ENCODE data around the gene TBX3. TPM values are rescaled to one million over a fixed set of nuclear protein-coding genes. Genes with fewer than 3 reads are reported as not detected.

TBX3 gene
- polyA plus RNA-seq, 3 donors from 2014 or later = not detected

- no peak for DNase-seq
- Mint-ChIP-seq H3K36me3 (peaks cover 0 to 3% (median 0%) of the 10 kb centered on the region in 3 donors), H3K9me3 (peaks cover 0 to 10% (median 1%) of the 10 kb centered on the region in 6 donors), H3K27ac (no peak overlapping the region), H3K4me1 (no peaks in the 10 kb centered on the region), H3K27me3 (ENCODE audit: low read depth in 3 of 3) (peaks cover 16 to 36% (median 27%) of the 10 kb centered on the region in 3 donors), H3K4me3 (no peak overlapping the region)
These were observed 10.7 kb downstream of the TBX3 start for GRCh38 chr12:114673169-114673833.

DNA sequence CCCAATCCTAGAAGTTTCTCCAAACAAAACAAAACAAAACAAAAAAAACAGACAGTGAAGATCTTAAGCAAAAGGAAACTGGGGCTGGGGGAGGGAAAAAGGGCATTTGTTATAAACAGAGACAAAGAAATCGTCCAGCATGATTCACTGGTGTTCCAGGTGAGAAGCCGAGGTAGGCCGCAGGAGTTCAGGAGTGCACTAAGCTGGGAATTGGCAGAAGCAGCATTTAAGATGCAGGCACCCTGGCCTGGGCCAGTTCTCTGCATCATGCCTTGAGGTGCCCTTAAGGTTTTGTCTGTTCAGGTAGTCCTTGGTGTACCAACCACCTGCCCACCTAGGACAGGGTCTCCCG, 11.2 kb downstream of the TBX3 start:
- peaks cover 0 to 3% (median 0%) of the 10 kb centered on the region in 3 donors for H3K36me3 Mint-ChIP-seq
- peaks cover 21 to 41% (median 27%) of the 10 kb centered on the region in 3 donors for H3K27me3 Mint-ChIP-seq (ENCODE audit: low read depth in 3 of 3)
- H3K4me3 Mint-ChIP-seq = no peak overlapping the region

DNA sequence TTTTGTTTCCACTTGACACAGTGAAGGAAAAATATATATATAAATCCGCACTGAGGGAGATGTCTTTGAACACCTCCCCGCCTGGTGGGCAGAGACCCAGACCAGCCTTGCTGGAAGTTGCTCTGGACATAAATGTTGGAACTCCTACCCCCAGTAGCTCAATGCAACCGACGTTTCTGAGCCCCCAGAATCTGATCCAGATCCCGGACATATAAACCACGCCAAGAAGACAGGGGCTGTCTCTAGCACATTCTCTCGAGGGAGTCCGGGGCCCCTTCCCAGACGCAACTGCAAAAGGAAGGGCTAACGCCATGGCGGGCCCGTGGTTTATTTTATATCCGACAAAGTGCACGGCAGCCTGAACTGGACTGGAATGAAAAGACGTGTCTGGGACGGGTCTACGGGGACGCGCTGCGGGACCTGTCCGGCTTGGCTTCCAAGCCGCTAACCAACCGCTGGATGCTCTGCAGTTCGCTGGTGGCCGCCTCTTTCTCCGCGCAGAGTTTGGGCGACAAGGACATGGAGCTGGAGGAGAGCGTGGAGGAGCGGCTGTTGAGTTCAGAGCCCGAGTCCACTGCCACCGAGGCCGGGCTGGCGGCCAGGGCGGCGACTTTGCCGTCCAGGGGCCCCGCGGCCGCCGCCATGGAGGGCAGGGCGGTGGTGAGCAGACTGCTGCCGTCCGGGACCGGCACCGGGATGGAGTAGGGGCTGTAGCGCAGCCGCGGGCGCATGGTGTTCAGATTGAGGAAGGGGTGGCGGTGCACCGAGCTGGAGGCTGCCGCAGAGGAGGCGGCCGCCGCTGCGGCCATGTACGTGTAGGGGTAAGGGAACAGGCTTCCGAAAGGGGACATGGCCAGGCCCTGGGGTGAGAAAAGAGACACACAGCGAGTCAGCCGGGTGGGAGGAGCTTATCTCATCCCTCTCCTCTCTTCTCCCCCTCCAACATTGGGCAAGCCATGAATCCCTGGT, 12.2 kb downstream of the TBX3 start:
- Mint-ChIP-seq H3K4me1 (no peaks in the 10 kb centered on the region), H3K36me3 (peaks cover 0 to 3% (median 0%) of the 10 kb centered on the region in 3 donors), H3K4me3 (no peak overlapping the region), H3K9me3 (peaks cover 0 to 10% (median 1%) of the 10 kb centered on the region in 6 donors), H3K27me3 (ENCODE audit: low read depth in 3 of 3) (peaks cover 24 to 43% (median 26%) of the 10 kb centered on the region in 3 donors), H3K27ac (no peak overlapping the region)
- DNase-seq = no peak

More for the DNA sequence above, 11.2 kb downstream of the TBX3 start:
- DNase-seq = no peak
- no peak overlapping the region for H3K27ac Mint-ChIP-seq
- H3K4me1 Mint-ChIP-seq = no peaks in the 10 kb centered on the region
- peaks cover 0 to 10% (median 1%) of the 10 kb centered on the region in 6 donors for H3K9me3 Mint-ChIP-seq

GRCh38 chr12:114671066-114671442, 12.9 kb downstream of the TBX3 start:
- peaks cover 28 to 40% (median 30%) of the 10 kb centered on the region in 3 donors for H3K27me3 Mint-ChIP-seq (ENCODE audit: low read depth in 3 of 3)
- no peak for DNase-seq
- H3K36me3 Mint-ChIP-seq = peaks cover 0 to 3% (median 0%) of the 10 kb centered on the region in 3 donors
- no peaks in the 10 kb centered on the region for H3K4me1 Mint-ChIP-seq
- H3K4me3 Mint-ChIP-seq = no peak overlapping the region
- H3K9me3 Mint-ChIP-seq = peaks cover 0 to 10% (median 1%) of the 10 kb centered on the region in 6 donors
- no peak overlapping the region for H3K27ac Mint-ChIP-seq

DNA sequence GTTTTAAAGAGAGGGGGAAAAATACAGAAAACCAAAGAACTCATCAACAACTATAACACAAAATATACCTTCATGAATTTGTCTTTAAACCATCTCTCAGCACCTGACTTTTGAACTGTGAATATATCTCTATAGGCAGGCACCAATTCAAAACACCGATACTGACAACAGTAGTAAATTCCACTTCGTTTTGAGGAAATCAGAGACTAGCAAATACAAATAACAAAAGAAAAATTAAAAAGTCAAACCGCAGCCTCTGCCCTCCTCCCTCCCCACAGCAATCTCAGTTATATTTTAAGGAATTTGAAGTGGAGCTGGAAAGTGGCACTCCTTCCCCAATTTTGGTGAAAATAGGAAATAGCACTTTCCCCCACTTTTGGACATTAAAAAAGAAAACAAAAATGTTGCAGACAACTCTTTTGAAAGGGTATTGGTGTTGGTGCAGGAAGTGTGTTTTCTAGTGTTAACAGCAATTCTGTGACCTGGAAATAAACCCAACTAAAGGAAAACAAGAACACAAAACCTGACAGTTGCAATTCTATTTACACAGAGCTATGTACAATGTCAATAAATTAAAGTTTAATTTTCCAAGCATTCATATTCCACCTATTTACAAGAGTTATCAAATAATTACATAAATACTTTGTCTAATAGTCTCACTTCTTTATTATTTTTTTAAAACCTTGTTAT, 13.5 kb downstream of the TBX3 start:
- no peak overlapping the region for H3K27ac Mint-ChIP-seq
- H3K27me3 Mint-ChIP-seq (ENCODE audit: low read depth in 3 of 3) = peaks cover 28 to 40% (median 32%) of the 10 kb centered on the region in 3 donors
- no peak for DNase-seq
- H3K9me3 Mint-ChIP-seq = peaks cover 0 to 10% (median 1%) of the 10 kb centered on the region in 6 donors
- no peak overlapping the region for H3K4me3 Mint-ChIP-seq
- H3K4me1 Mint-ChIP-seq = no peaks in the 10 kb centered on the region
- peaks cover 0 to 3% (median 0%) of the 10 kb centered on the region in 3 donors for H3K36me3 Mint-ChIP-seq

DNA sequence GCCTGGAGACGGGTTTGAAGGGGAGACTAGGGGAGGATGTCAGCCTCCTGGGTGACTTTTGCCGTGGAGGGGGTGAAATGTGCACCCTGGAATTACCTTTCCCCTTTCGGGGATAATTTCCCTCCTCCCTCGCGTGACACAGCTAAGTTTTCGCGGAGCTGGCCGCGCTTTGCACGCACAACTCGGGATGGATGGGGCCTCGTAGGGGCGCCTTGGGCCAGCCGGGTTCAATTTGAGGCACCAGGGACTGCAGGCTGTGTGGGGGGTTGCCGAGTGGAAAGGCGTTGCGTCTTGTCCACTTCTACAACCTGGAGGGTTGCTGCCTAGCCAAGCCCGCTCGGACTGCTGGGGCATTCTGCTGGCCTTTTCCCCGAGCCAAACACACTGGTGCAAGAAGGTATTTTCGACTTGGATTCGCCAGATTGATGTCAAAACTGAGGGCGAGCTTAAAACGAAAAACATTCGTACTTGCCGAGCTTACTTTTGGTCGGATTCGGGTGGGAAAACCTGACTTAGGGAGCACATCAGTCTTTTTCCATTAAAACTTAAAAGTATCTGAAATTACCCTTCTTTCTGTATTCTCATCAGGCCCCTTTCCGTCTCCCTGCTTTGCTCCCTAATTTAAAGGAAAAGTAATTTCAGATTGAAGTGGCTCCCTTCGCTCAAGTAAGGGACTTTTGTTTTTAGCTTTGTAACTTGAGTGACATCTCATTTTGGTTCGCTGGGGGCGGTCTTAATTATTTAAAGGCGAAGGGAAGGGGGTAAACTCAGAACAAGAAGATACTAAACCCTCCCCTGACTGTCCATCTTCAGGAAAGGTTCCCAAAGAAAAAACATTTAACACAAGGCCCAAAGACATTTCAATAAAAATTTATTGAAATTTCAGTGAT, 14.3 kb downstream of the TBX3 start:
- DNase-seq = no peak
- H3K9me3 Mint-ChIP-seq = peaks cover 0 to 10% (median 1%) of the 10 kb centered on the region in 6 donors
- no peaks in the 10 kb centered on the region for H3K4me1 Mint-ChIP-seq
- H3K27ac Mint-ChIP-seq = no peak overlapping the region
- H3K36me3 Mint-ChIP-seq = peaks cover 0 to 3% (median 0%) of the 10 kb centered on the region in 3 donors
- H3K27me3 Mint-ChIP-seq (ENCODE audit: low read depth in 3 of 3) = peaks cover 23 to 40% (median 37%) of the 10 kb centered on the region in 3 donors
- H3K4me3 Mint-ChIP-seq = no peak overlapping the region

GRCh38 chr12:114668886-114669288, 15.1 kb downstream of the TBX3 start:
- DNase-seq = no peak
- Mint-ChIP-seq H3K27me3 (ENCODE audit: low read depth in 3 of 3) (peaks cover 22 to 42% (median 40%) of the 10 kb centered on the region in 3 donors), H3K27ac (no peak overlapping the region), H3K4me3 (no peak overlapping the region), H3K4me1 (no peaks in the 10 kb centered on the region), H3K36me3 (peaks cover 0 to 3% (median 0%) of the 10 kb centered on the region in 3 donors), H3K9me3 (peaks cover 0 to 10% (median 1%) of the 10 kb centered on the region in 6 donors)

DNA sequence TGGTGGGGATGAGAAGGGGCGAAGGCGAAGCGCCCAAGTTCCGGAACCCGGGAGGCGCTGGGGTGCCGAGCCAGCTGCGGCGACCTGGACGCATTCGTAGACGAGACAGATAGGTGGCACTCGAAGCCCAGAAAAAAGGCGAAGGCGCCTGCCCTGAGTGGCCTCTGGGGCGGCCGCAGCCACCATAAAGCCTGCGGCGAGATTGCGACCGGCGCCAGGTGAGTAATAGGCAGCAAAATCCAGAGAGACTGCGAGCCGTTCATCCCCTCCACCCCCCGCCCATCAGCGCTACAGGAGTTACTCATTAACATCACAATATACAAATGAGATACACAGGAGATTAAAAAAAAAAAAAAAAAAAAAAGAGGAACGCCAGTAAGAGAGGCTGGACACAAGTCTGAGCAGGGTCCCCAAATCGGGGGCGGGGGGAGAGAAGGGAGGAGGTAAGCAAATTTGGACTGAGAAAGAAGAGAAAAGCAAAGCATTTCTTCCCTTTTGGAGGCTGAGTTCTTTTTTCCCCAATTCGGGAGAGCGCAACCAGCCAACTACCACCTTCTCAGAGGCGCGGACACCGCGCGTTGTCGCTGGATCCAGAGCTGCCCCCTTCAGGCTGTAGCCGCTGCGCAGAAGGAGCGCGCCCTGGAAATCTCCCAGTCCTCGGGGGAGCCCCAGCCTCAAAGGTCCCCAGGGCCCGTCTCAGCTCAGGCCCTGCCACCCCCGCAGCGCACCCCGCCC, 15.7 kb downstream of the TBX3 start:
- Mint-ChIP-seq H3K27ac (no peak overlapping the region), H3K4me3 (no peak overlapping the region), H3K4me1 (no peaks in the 10 kb centered on the region)

GRCh38 chr12:114667669-114668150, 16.3 kb downstream of the TBX3 start:
- no peak overlapping the region for H3K27ac Mint-ChIP-seq
- peaks cover 0 to 3% (median 0%) of the 10 kb centered on the region in 3 donors for H3K36me3 Mint-ChIP-seq
- no peak for DNase-seq
- H3K27me3 Mint-ChIP-seq (ENCODE audit: low read depth in 3 of 3) = peaks cover 22 to 42% (median 33%) of the 10 kb centered on the region in 3 donors
- H3K9me3 Mint-ChIP-seq = peaks cover 0 to 2% (median 0%) of the 10 kb centered on the region in 6 donors
- H3K4me1 Mint-ChIP-seq = no peaks in the 10 kb centered on the region
- H3K4me3 Mint-ChIP-seq = no peak overlapping the region

More for the DNA sequence above, 15.7 kb downstream of the TBX3 start:
- Mint-ChIP-seq H3K27me3 (ENCODE audit: low read depth in 3 of 3) (peaks cover 22 to 46% (median 35%) of the 10 kb centered on the region in 3 donors), H3K36me3 (peaks cover 0 to 3% (median 0%) of the 10 kb centered on the region in 3 donors), H3K9me3 (peaks cover 0 to 5% (median 0%) of the 10 kb centered on the region in 6 donors)
- no peak for DNase-seq

DNA sequence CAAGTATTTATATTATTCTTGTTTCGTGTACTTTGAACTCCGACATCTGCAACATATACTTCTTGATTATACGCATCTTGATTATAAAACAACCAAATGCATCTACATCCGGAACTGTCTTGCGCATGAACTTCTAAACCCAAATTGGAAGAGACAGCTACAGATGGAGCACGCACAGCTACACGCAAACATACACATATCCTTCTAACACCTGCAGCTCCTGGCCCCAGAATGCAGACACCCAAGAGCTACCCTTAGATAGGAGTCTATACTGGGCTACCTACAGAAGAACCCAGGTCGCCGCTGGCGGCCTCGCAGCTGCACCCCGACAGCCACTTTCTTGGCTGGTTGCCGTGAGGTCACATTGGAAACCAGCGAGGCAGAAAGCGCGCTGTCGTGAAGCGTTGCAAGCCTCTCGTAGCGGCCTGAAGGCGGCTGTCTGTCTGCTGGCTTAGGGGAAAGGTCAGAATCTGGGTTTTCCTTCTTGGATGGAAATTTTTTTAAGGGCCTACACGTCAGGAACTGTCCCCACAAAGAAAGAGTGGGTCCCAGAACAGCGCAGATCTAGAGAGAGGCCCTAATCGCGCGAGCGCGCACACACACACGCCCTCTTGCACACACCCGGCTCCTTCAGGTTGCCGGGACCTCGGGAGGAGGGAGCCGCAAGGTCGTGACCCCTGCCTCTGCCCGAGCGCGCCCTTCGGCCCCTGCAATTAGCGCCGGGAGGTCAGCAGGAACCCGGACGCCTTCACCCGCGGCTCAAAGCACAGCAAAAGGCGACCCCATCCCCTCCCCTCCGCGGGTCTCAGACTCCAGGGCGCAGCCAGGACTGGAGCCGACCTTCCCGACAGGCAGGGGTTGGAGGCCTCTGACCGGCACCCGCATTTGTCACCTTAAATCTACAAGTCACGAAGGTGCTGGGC, 17.0 kb downstream of the TBX3 start:
- Mint-ChIP-seq H3K9me3 (peaks cover 0 to 2% (median 0%) of the 10 kb centered on the region in 6 donors), H3K4me1 (no peaks in the 10 kb centered on the region), H3K27ac (no peak overlapping the region), H3K27me3 (ENCODE audit: low read depth in 3 of 3) (peaks cover 17 to 42% (median 31%) of the 10 kb centered on the region in 3 donors), H3K4me3 (peak overlapping the region in 1 of 5 donors; percentile 22), H3K36me3 (peaks cover 0 to 3% (median 0%) of the 10 kb centered on the region in 3 donors)
- DNase-seq = no peak
